ENCODE results near the gene SSH2. TPM values are rescaled to one million over a fixed set of nuclear protein-coding genes. Genes with fewer than 3 reads are reported as not detected.

SSH2 gene
- total and polyA plus RNA-seq, 9 of the 15 experiments (the other 6 are each of a cell fraction or from before 2014, with no cell fraction given), result 3.9 to 16.1 (median 10.2) TPM

DNA sequence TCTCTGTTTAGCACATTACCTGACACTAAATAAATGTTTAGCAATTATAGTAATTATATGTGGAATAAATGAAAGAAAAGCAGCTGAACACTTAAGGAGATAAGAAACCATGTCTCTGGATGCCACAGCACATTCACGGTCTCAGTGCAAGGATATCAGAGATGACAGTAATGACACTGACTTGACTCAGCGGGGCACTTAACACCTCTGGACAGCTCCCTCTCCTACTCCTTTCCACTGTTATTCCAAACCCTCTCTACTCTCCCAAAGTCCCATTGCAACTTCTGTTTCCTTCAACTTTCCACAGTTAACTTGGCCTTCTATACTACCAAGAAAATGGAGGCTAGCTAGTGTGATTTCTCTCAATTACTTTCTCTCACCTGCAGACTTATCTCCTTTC lies 214.3 kb downstream of the SSH2 start:
- intact Hi-C loops (cut with micrococcal nuclease), result no loop called here
- H3K4me2 ChIP-seq (ENCODE audit: insufficient read depth, low read length), result no peak overlapping the region
- H3K4me3 ChIP-seq, result no peak overlapping the region
- no peaks in the 10 kb centered on the region for H3K9me3 ChIP-seq (replicated peaks; ENCODE audit: control insufficient read depth, insufficient read depth, low read depth, low read length)
- no peaks in the 10 kb centered on the region for H3K27me3 ChIP-seq (ENCODE audit: control insufficient read depth in 2 of 2, insufficient read depth in 2 of 2, low read length in 2 of 2)
- no peak for FAIRE-seq
- POLR2A ChIA-PET, result no interaction called here
- H3K79me2 ChIP-seq (ENCODE audit: control insufficient read depth, insufficient read depth, low read length), result no peaks in the 10 kb centered on the region
- TF ChIP-seq, protein P1, sequence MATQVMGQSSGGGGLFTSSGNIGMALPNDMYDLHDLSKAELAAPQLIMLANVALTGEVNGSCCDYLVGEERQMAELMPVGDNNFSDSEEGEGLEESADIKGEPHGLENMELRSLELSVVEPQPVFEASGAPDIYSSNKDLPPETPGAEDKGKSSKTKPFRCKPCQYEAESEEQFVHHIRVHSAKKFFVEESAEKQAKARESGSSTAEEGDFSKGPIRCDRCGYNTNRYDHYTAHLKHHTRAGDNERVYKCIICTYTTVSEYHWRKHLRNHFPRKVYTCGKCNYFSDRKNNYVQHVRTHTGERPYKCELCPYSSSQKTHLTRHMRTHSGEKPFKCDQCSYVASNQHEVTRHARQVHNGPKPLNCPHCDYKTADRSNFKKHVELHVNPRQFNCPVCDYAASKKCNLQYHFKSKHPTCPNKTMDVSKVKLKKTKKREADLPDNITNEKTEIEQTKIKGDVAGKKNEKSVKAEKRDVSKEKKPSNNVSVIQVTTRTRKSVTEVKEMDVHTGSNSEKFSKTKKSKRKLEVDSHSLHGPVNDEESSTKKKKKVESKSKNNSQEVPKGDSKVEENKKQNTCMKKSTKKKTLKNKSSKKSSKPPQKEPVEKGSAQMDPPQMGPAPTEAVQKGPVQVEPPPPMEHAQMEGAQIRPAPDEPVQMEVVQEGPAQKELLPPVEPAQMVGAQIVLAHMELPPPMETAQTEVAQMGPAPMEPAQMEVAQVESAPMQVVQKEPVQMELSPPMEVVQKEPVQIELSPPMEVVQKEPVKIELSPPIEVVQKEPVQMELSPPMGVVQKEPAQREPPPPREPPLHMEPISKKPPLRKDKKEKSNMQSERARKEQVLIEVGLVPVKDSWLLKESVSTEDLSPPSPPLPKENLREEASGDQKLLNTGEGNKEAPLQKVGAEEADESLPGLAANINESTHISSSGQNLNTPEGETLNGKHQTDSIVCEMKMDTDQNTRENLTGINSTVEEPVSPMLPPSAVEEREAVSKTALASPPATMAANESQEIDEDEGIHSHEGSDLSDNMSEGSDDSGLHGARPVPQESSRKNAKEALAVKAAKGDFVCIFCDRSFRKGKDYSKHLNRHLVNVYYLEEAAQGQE (IDR thresholded peaks at IDR 0.05; ENCODE audit: borderline replicate concordance), result peak; percentile 69
- TF ChIP-seq, protein P1 (CRISPR knock-in tag; IDR thresholded peaks at IDR 0.05; ENCODE audit: low read depth), result no peak
- peak; percentile 72; the same call in 1 of the 2 replicates for TF ChIP-seq EHMT2 (IDR thresholded peaks at IDR 0.05)
- no peak for TF ChIP-seq FOXJ2 (tag; IDR thresholded peaks at IDR 0.05)
- TF ChIP-seq FOSL1 (tag; conservative IDR thresholded peaks at IDR 0.05), result 0 out of 2 replicates have a peak, but pooled peaks have one; percentile 38
- TF ChIP-seq, protein P2, sequence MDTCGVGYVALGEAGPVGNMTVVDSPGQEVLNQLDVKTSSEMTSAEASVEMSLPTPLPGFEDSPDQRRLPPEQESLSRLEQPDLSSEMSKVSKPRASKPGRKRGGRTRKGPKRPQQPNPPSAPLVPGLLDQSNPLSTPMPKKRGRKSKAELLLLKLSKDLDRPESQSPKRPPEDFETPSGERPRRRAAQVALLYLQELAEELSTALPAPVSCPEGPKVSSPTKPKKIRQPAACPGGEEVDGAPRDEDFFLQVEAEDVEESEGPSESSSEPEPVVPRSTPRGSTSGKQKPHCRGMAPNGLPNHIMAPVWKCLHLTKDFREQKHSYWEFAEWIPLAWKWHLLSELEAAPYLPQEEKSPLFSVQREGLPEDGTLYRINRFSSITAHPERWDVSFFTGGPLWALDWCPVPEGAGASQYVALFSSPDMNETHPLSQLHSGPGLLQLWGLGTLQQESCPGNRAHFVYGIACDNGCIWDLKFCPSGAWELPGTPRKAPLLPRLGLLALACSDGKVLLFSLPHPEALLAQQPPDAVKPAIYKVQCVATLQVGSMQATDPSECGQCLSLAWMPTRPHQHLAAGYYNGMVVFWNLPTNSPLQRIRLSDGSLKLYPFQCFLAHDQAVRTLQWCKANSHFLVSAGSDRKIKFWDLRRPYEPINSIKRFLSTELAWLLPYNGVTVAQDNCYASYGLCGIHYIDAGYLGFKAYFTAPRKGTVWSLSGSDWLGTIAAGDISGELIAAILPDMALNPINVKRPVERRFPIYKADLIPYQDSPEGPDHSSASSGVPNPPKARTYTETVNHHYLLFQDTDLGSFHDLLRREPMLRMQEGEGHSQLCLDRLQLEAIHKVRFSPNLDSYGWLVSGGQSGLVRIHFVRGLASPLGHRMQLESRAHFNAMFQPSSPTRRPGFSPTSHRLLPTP (IDR thresholded peaks at IDR 0.05; ENCODE audit: borderline replicate concordance, extremely low read depth, insufficient read length), result no peak
- DNase-seq (ENCODE audit: extremely low read depth in 1 of 4, low spot score in 3 of 4), result peak in 1 of 4 experiments; percentile 40
- H3K36me3 ChIP-seq (ENCODE audit: control insufficient read depth, insufficient read depth, low read length), result no peaks in the 10 kb centered on the region
- WGBS (ENCODE audit: insufficient coverage, low coverage, missing lambda C conversion rate), result 0% methylated on average over 2 of the region's 2 CpGs
- no TSS peak for BruUV-seq (replicated peaks)
- H3K9ac ChIP-seq (ENCODE audit: insufficient read depth in 1 of 2, low read depth in 2 of 2, low read length in 2 of 2), result no peak overlapping the region
- peaks cover 9 to 43% of the 10 kb centered on the region in 2 experiments for H3K4me1 ChIP-seq (replicated peaks in 1 of 2; ENCODE audit: control insufficient read depth in 2 of 2, insufficient read depth in 2 of 2, low read length in 2 of 2)
- in situ Hi-C loops (cut with MboI), result no loop called here
- H4K20me1 ChIP-seq (replicated peaks; ENCODE audit: control insufficient read depth, insufficient read depth, low read length), result no peaks in the 10 kb centered on the region
- H3K9me1 ChIP-seq (ENCODE audit: control insufficient read depth, insufficient read depth, low read length), result no peaks in the 10 kb centered on the region
- 0 out of 3 replicates have a peak, but pooled peaks have one; percentile 27 for ATAC-seq
- H2AFZ ChIP-seq (ENCODE audit: low read depth, low read length), result no peak overlapping the region
- H3K27ac ChIP-seq (ENCODE audit: extremely low read depth, low read depth, low read length), result no peak overlapping the region
- CTCF ChIA-PET (ENCODE audit: low intra/inter-chr PET ratio), result no interaction called here
